ENCODE results near the gene PLCL2.

DNA sequence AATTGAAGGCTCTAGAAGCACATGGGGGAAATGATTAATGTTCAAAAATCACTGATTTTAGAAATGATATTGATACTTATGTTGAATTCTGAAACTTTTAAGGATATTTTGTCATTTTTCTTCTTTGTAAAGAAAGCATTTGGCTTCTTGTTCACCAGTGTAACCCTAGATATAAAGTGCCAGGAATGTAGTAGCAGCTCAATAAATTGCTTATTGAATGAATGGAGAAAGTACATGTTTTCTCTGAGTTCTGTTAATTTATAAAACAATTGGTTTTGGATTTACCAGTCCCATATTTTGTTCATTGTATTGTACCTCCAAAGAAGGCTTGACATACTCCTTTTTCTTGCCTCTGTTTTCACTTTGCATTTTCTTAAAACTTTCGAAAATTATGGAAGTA is 2.4 kb downstream of the PLCL2 start:
- TF ChIP-seq, protein P1, sequence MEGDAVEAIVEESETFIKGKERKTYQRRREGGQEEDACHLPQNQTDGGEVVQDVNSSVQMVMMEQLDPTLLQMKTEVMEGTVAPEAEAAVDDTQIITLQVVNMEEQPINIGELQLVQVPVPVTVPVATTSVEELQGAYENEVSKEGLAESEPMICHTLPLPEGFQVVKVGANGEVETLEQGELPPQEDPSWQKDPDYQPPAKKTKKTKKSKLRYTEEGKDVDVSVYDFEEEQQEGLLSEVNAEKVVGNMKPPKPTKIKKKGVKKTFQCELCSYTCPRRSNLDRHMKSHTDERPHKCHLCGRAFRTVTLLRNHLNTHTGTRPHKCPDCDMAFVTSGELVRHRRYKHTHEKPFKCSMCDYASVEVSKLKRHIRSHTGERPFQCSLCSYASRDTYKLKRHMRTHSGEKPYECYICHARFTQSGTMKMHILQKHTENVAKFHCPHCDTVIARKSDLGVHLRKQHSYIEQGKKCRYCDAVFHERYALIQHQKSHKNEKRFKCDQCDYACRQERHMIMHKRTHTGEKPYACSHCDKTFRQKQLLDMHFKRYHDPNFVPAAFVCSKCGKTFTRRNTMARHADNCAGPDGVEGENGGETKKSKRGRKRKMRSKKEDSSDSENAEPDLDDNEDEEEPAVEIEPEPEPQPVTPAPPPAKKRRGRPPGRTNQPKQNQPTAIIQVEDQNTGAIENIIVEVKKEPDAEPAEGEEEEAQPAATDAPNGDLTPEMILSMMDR (IDR thresholded peaks at IDR 0.05) = no peak
- no peak for TF ChIP-seq ZFX (IDR thresholded peaks at IDR 0.05; ENCODE audit: borderline replicate concordance)
